Neuronal stem cell (in vitro differentiated cells): ENCODE results near the gene CA9.
"Not testable (repeated sequence)": the region's sequence is repeated elsewhere in the genome, so short reads cannot be mapped to it uniquely, and the experiment has no call there.

Experiments
- DNase-seq: peaks from one replicate; pipeline ENCODE4 v3.0.0-alpha.2; 2013; ENCODE audit warnings: low spot score
- H2AFZ ChIP-seq: one replicate; pipeline ENCODE4 v1.6.1; 2013; ENCODE audit warnings: mild to moderate bottlenecking, low read length, inconsistent platforms
- H2AK5ac ChIP-seq: 2 replicates; pipeline ENCODE4 v1.6.1; 2013; ENCODE audit warnings: low read depth, mild to moderate bottlenecking, inconsistent platforms, low read length, moderate library complexity, mixed read lengths
- H2BK120ac ChIP-seq: 2 replicates; pipeline ENCODE4 v1.6.1; 2013; ENCODE audit warnings: low read depth, mild to moderate bottlenecking, inconsistent platforms, low read length, moderate library complexity, mixed read lengths
- H2BK12ac ChIP-seq: one replicate; pipeline ENCODE4 v1.6.1; 2013; ENCODE audit warnings: low read length, inconsistent platforms
- H2BK15ac ChIP-seq: 2 replicates; pipeline ENCODE4 v1.6.1; 2013; ENCODE audit warnings: mild to moderate bottlenecking, low read length, inconsistent platforms, mixed read lengths
- H2BK5ac ChIP-seq: one replicate; pipeline ENCODE4 v1.6.1; 2013; ENCODE audit warnings: inconsistent platforms, mild to moderate bottlenecking, low read length, moderate library complexity
- H3K14ac ChIP-seq: one replicate; pipeline ENCODE4 v1.6.1; 2013; ENCODE audit warnings: low read length, inconsistent platforms
- H3K18ac ChIP-seq: 2 replicates; pipeline ENCODE4 v1.6.1; 2013; ENCODE audit warnings: low read length, inconsistent platforms
- H3K23ac ChIP-seq: 2 replicates; pipeline ENCODE4 v1.6.1; 2013; ENCODE audit warnings: low read depth, mild to moderate bottlenecking, mixed read lengths, low read length, inconsistent platforms; ENCODE audit not compliant: poor library complexity
- H3K27ac ChIP-seq: replicated peaks from 3 replicates; pipeline ENCODE4 v1.5.1; 2013; ENCODE audit warnings: low read length, inconsistent platforms
- H3K27me3 ChIP-seq, 3 experiments: 2 replicates each; pipeline ENCODE4 v1.6.1; 2013; ENCODE audit warnings: low read length in 3 of 3, mild to moderate bottlenecking in 2 of 3, inconsistent platforms in 1 of 3, low read depth in 1 of 3, mixed read lengths in 1 of 3, moderate library complexity in 1 of 3; ENCODE audit not compliant: control insufficient read depth in 3 of 3, insufficient read depth in 3 of 3
- H3K36me3 ChIP-seq, 2 donors: replicated peaks in 1 of 2; 2 replicates each; pipeline ENCODE4 v1.6.1; 2013; ENCODE audit warnings: low read length in 2 of 2; ENCODE audit not compliant: control insufficient read depth in 2 of 2, insufficient read depth in 2 of 2
- H3K4ac ChIP-seq: 2 replicates; pipeline ENCODE4 v1.6.1; 2013; ENCODE audit warnings: inconsistent platforms, mild to moderate bottlenecking, low read length, moderate library complexity
- H3K4me1 ChIP-seq, 2 donors: 1 replicate in 1 of 2; 2 replicates in 1 of 2; pipeline ENCODE4 v1.6.1; 2013; ENCODE audit warnings: low read length in 2 of 2, low read depth in 1 of 2; ENCODE audit not compliant: control insufficient read depth in 2 of 2, insufficient read depth in 1 of 2
- H3K4me2 ChIP-seq: one replicate; pipeline ENCODE4 v1.6.1; 2013; ENCODE audit warnings: mild to moderate bottlenecking, low read length, inconsistent platforms; ENCODE audit not compliant: insufficient read depth, poor library complexity, severe bottlenecking
- H3K4me3 ChIP-seq, 2 donors: 2 replicates each; pipeline ENCODE4 v1.5.1; 2013; ENCODE audit warnings: low read length in 2 of 2, mild to moderate bottlenecking in 2 of 2, inconsistent platforms in 1 of 2, moderate library complexity in 1 of 2
- H3K79me1 ChIP-seq: one replicate; pipeline ENCODE4 v1.6.1; 2013; ENCODE audit warnings: low read depth, mild to moderate bottlenecking, inconsistent platforms, low read length, moderate library complexity
- H3K9ac ChIP-seq: one replicate; pipeline ENCODE4 v1.6.1; 2013; ENCODE audit warnings: mild to moderate bottlenecking, low read depth, low read length, inconsistent platforms; ENCODE audit not compliant: poor library complexity
- H3K9me3 ChIP-seq, 2 donors: replicated peaks in 1 of 2; 2 replicates each; pipeline versions ENCODE3 to v1.6.1; 2013; ENCODE audit warnings: low read length in 2 of 2, mild to moderate bottlenecking in 2 of 2, inconsistent platforms in 1 of 2, low read depth in 1 of 2, mixed read lengths in 1 of 2, moderate library complexity in 1 of 2; ENCODE audit not compliant: control insufficient read depth in 2 of 2, insufficient read depth in 1 of 2
- H4K8ac ChIP-seq: one replicate; pipeline ENCODE4 v1.6.1; 2013; ENCODE audit warnings: low read depth, mild to moderate bottlenecking, inconsistent platforms, low read length, moderate library complexity
- H4K91ac ChIP-seq: one replicate; pipeline ENCODE4 v1.6.1; 2013; ENCODE audit warnings: low read length, low read depth, mild to moderate bottlenecking, inconsistent platforms; ENCODE audit not compliant: poor library complexity
- WGBS, 2 donors: extraction: QIAGEN DNeasy Blood & Tissue Kit; methylation state at CpG; one replicate each; pipeline ENCODE4 v1.1.7; 2013; ENCODE audit warnings: missing lambda C conversion rate in 2 of 2, mixed read lengths in 1 of 2; ENCODE audit not compliant: insufficient read length in 2 of 2, insufficient replicate concordance in 1 of 2; ENCODE audit errors: extremely low coverage in 2 of 2; 5-methylcytosine and 5-hydroxymethylcytosine counted together

The CA9 gene

DNA sequence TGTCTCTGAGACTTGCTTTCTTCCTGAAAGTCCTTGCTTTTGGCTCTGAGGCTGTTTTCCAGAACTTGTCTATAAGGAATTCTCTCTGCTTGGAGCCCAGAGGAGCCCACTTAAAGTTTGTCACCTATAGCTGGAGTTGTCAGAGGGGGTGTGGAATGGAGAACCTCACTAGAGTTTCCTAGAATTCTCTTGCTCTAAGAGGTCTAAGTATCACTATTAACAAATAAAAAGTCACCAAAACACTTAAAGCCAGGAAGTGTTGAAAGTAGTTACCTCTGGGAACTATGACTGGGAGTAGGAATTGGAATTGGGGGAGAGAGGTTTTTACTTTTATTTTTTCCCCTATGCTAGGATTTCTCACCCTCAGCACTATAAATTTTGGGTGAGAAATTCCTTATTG is 38.0 kb upstream of the CA9 start:
- H3K4me1 ChIP-seq: no peaks in the 10 kb centered on the region
- no peak overlapping the region for H3K9ac ChIP-seq
- H3K36me3 ChIP-seq: no peaks in the 10 kb centered on the region
- H2AFZ ChIP-seq: no peak overlapping the region
- H3K14ac ChIP-seq: no peak overlapping the region
- H3K4ac ChIP-seq: no peak overlapping the region
- DNase-seq: no peak
- no peak overlapping the region for H2BK5ac ChIP-seq
- no peak overlapping the region for H3K4me2 ChIP-seq
- H3K18ac ChIP-seq: no peak overlapping the region
- no peak overlapping the region for H4K91ac ChIP-seq
- no peak overlapping the region for H2BK15ac ChIP-seq
- no peak overlapping the region for H2BK120ac ChIP-seq
- H3K23ac ChIP-seq: no peak overlapping the region
- H2BK12ac ChIP-seq: no peak overlapping the region
- no peaks in the 10 kb centered on the region for H3K79me1 ChIP-seq
- H4K8ac ChIP-seq: no peak overlapping the region
- H3K4me3 ChIP-seq: no peak overlapping the region
- no peaks in the 10 kb centered on the region for H3K9me3 ChIP-seq
- H2AK5ac ChIP-seq: no peak overlapping the region
- H3K27ac ChIP-seq: no peak overlapping the region
- H3K27me3 ChIP-seq: no peaks in the 10 kb centered on the region

DNA sequence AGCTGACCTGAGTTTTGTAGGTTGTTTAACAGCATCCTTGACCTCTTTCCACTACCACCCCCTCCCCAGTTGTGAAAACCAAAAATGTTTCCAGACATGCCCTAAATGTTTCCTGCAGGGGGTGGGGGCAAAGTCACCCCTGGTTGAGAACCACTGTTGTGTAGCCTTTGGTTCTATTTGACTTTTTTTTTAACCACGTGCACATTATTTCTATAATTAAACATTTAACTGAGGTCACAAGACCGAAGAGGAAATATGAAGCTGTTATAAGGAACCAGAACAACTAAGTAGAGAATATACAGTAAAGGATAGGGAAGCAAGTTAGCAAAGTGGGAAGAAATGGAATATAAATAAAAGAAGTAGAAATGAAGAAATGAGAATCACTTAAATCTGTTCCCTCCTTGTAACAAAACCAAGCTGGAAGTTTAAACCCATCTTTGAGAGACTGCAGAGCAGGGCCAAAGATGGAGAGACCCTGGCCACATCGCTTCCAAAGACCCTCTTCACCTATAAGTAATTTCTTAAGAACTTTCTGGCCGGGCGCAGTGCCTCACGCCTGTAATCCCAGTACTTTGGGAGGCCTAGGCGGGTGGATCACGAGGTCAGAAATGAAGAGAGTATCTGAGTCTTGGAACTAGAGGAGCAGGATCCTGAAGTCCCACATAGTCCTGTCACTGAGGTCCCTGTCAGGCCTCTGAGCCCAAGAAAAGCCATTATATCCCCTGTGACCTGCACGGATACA is 37.4 kb upstream of the CA9 start:
- no peak overlapping the region for H3K27ac ChIP-seq
- no peak overlapping the region for H2BK120ac ChIP-seq
- H4K8ac ChIP-seq: no peak overlapping the region
- H3K36me3 ChIP-seq: no peaks in the 10 kb centered on the region
- H3K9ac ChIP-seq: no peak overlapping the region
- no peaks in the 10 kb centered on the region for H3K4me1 ChIP-seq
- no CpG with 5 or more reads among the region's 9 CpGs for WGBS, 2 donors
- no peak overlapping the region for H2BK5ac ChIP-seq
- no peak overlapping the region for H3K18ac ChIP-seq
- no peak overlapping the region for H3K23ac ChIP-seq
- no peak for DNase-seq
- no peaks in the 10 kb centered on the region for H3K27me3 ChIP-seq
- H2AK5ac ChIP-seq: no peak overlapping the region
- H2AFZ ChIP-seq: no peak overlapping the region
- H2BK15ac ChIP-seq: no peak overlapping the region
- H3K4ac ChIP-seq: no peak overlapping the region
- no peaks in the 10 kb centered on the region for H3K79me1 ChIP-seq
- no peak overlapping the region for H2BK12ac ChIP-seq
- H3K4me3 ChIP-seq: no peak overlapping the region
- H3K4me2 ChIP-seq: no peak overlapping the region
- H3K9me3 ChIP-seq: no peaks in the 10 kb centered on the region
- H4K91ac ChIP-seq: no peak overlapping the region
- H3K14ac ChIP-seq: no peak overlapping the region

GRCh38 chr9:35636877-35637246 is 36.9 kb upstream of the CA9 start:
- H3K4me2 ChIP-seq, DNase-seq, H3K79me1 ChIP-seq, H4K8ac ChIP-seq, H2AFZ ChIP-seq, H3K4ac ChIP-seq, H4K91ac ChIP-seq, H3K9me3 ChIP-seq, H3K4me3 ChIP-seq, H2BK120ac ChIP-seq, H2BK12ac ChIP-seq, H2AK5ac ChIP-seq, H2BK5ac ChIP-seq, H3K14ac ChIP-seq, H2BK15ac ChIP-seq, H3K27me3 ChIP-seq, H3K23ac ChIP-seq, H3K27ac ChIP-seq, H3K36me3 ChIP-seq, H3K18ac ChIP-seq, H3K4me1 ChIP-seq, H3K9ac ChIP-seq: not testable (repeated sequence)
- WGBS, 2 donors: 100% methylated on average over 2 of the region's 6 CpGs; no CpG with 5 or more reads in 1 of the 2 donors

DNA sequence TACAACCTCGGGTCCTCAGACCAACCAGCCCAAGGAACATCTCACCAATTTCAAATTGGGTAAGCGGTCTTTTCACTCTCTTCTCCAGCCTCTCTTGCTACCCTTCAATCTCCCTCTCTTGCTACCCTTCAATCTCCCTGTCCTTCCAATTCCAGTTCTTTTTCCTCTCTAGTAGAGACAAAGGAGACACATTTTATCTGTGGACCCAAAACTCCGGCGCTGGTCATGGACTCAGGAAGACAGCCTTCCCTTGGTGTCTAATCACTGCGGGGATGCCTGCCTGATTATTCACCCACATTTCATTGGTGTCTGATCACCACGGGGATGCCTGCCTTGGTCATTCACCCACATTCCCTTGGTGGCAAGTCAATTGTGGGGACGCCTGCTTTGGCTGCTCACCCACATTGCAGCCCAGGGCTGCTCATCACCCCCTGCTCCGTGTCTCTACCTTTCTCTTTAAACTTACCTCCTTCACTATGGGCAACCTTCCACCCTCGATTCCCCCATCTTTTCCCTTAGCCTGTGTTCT is 36.2 kb upstream of the CA9 start:
- H3K9ac ChIP-seq, H3K14ac ChIP-seq, H3K9me3 ChIP-seq, DNase-seq, H4K8ac ChIP-seq, H2BK12ac ChIP-seq, H3K27ac ChIP-seq, H2AK5ac ChIP-seq, H2BK5ac ChIP-seq, H3K4me1 ChIP-seq, H2BK120ac ChIP-seq, H3K4me3 ChIP-seq, H4K91ac ChIP-seq, H3K18ac ChIP-seq, H2AFZ ChIP-seq, H3K4me2 ChIP-seq, H3K4ac ChIP-seq, H3K36me3 ChIP-seq, H3K23ac ChIP-seq, H3K79me1 ChIP-seq, H2BK15ac ChIP-seq, H3K27me3 ChIP-seq: not testable (repeated sequence)
- no CpG with 5 or more reads among the region's 9 CpGs for WGBS, 2 donors
